OCI-LY1 (cell line): Measurements from ENCODE around the gene FBXO2.

ENCODE experiments used
- H2AFZ ChIP-seq: fragments of 200-600 bp; sonication (generic), shearing (Covaris generic); 2 replicates; pipeline ENCODE4 v1.6.0; 2014; ENCODE audit warnings: antibody characterized with exemption, mild to moderate bottlenecking, low read length
- H3F3A ChIP-seq: fragments of 200-600 bp; sonication (generic), shearing (Covaris generic); 2 replicates; pipeline ENCODE4 v1.6.0; 2014; ENCODE audit warnings: mild to moderate bottlenecking, antibody characterized with exemption, low read length, moderate library complexity; ENCODE audit not compliant: insufficient read depth
- H3K27ac ChIP-seq: fragments of 200-600 bp; sonication (generic); 2 replicates; pipeline ENCODE4 v1.5.1; 2014; ENCODE audit warnings: low read length, mixed run types, mild to moderate bottlenecking, low read depth; ENCODE audit not compliant: poor library complexity, severe bottlenecking
- H3K27me3 ChIP-seq: fragments of 200-600 bp; sonication (generic); 2 replicates; pipeline ENCODE4 v1.6.0; 2014; ENCODE audit warnings: antibody characterized with exemption, mild to moderate bottlenecking, low read length, moderate library complexity; ENCODE audit not compliant: insufficient read depth
- H3K36me3 ChIP-seq: fragments of 200-600 bp; sonication (generic); 2 replicates; pipeline ENCODE4 v1.6.1; 2014; ENCODE audit warnings: mild to moderate bottlenecking, antibody characterized with exemption, low read length, moderate library complexity, mixed read lengths; ENCODE audit not compliant: insufficient read depth
- H3K4me1 ChIP-seq: fragments of 200-600 bp; sonication (generic); 2 replicates; pipeline ENCODE4 v1.5.1; 2014; ENCODE audit warnings: mild to moderate bottlenecking, low read length, moderate library complexity; ENCODE audit not compliant: insufficient read depth, severe bottlenecking
- H3K4me2 ChIP-seq: fragments of 200-600 bp; sonication (generic), shearing (Covaris generic); 2 replicates; pipeline ENCODE4 v1.6.1; 2014; ENCODE audit warnings: low read length
- H3K4me3 ChIP-seq: fragments of 200-600 bp; sonication (generic); 2 replicates; pipeline ENCODE4 v1.5.1; 2014; ENCODE audit warnings: low read length, low read depth, mild to moderate bottlenecking, mixed read lengths; ENCODE audit not compliant: poor library complexity, severe bottlenecking
- H3K79me2 ChIP-seq: fragments of 200-600 bp; shearing (Covaris generic); 2 replicates; pipeline ENCODE4 v1.6.1; 2016; ENCODE audit warnings: mixed run types, low read length, mixed read lengths; ENCODE audit not compliant: insufficient read depth
- H3K9ac ChIP-seq: fragments of 200-600 bp; sonication (generic), shearing (Covaris generic); 2 replicates; pipeline ENCODE4 v1.6.1; 2014; ENCODE audit warnings: mild to moderate bottlenecking, low read length, mixed read lengths
- H3K9me2 ChIP-seq: fragments of 200-600 bp; sonication (generic), shearing (Covaris generic); 2 replicates; pipeline ENCODE4 v1.6.1; 2014; ENCODE audit warnings: low read depth, mild to moderate bottlenecking, low read length, mixed read lengths
- H3K9me3 ChIP-seq: fragments of 200-600 bp; shearing (Covaris generic); 2 replicates; pipeline ENCODE4 v1.6.1; 2014; ENCODE audit warnings: low read length, mixed read lengths
- H4K20me1 ChIP-seq: fragments of 200-600 bp; sonication (generic), shearing (Covaris generic); 2 replicates; pipeline ENCODE4 v1.6.0; 2016; ENCODE audit warnings: mild to moderate bottlenecking, low read length; ENCODE audit not compliant: insufficient read depth
- EZH2 ChIP-seq: fragments of 200-600 bp; sonication (generic), shearing (Covaris generic); IDR thresholded peaks from 2 replicates; pipeline ENCODE4 v1.8.0; 2017; ENCODE audit warnings: borderline replicate concordance, mixed run types, mild to moderate bottlenecking, antibody characterized with exemption, low read length, moderate library complexity, mixed read lengths
- TF ChIP-seq, protein P1 (sequence below): fragments of 200-600 bp; sonication (generic), shearing (Covaris generic); IDR thresholded peaks from 2 replicates; pipeline ENCODE4 v1.5.1; 2017; ENCODE audit warnings: mild to moderate bottlenecking, antibody characterized with exemption, low read length, moderate library complexity, mixed read lengths

The FBXO2 gene

DNA sequence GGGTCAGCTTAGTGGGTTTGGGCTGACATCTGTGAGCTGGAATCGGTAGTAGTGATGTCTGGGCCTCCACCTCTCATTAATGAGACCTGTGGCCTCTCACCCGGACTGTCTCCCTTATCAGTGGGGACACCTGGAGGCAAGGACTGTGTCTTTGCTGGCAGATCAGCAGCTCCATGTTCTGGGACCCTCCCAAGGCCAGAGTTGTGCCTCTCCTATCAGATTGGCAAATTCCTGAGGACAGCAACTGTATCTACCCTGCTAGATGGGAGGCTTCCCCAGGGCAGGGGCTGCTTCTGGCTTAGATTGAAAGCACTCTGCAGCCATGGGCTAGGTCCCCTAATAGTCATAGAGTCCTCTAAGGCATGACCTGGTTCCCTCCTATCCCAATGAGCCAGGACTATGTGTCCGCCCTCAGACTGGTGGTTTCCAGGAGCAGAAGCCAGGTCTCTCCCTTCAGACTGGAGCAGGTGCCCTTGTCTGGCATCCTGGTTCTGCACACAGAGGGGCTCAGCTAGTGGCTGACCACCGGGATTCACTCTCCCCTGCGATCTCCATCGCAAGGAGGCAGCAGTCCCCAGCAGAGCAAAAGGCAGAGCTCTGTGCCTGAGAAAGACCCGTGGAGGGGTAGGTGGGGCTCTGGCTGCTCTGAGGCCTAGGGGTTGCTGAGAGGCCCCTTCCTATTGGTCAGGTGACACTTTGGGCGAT is 43.1 kb upstream of the FBXO2 start:
- Histone ChIP-seq H3K79me2 (no peaks in the 10 kb centered on the region), H4K20me1 (no peaks in the 10 kb centered on the region), H3K9ac (no peak overlapping the region), H3K27ac (no peak overlapping the region), H3K36me3 (no peaks in the 10 kb centered on the region), H3K4me3 (no peak overlapping the region), H3K4me2 (no peak overlapping the region), H3K9me2 (no peaks in the 10 kb centered on the region), H3K4me1 (no peaks in the 10 kb centered on the region), H2AFZ (no peak overlapping the region), H3K27me3 (peaks cover 3% of the 10 kb centered on the region; the same call in 1 of the 2 replicates), H3F3A (no peaks in the 10 kb centered on the region), H3K9me3 (no peaks in the 10 kb centered on the region)
- TF ChIP-seq EZH2, result no peak
- TF ChIP-seq, protein P1, sequence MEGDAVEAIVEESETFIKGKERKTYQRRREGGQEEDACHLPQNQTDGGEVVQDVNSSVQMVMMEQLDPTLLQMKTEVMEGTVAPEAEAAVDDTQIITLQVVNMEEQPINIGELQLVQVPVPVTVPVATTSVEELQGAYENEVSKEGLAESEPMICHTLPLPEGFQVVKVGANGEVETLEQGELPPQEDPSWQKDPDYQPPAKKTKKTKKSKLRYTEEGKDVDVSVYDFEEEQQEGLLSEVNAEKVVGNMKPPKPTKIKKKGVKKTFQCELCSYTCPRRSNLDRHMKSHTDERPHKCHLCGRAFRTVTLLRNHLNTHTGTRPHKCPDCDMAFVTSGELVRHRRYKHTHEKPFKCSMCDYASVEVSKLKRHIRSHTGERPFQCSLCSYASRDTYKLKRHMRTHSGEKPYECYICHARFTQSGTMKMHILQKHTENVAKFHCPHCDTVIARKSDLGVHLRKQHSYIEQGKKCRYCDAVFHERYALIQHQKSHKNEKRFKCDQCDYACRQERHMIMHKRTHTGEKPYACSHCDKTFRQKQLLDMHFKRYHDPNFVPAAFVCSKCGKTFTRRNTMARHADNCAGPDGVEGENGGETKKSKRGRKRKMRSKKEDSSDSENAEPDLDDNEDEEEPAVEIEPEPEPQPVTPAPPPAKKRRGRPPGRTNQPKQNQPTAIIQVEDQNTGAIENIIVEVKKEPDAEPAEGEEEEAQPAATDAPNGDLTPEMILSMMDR, result no peak

DNA sequence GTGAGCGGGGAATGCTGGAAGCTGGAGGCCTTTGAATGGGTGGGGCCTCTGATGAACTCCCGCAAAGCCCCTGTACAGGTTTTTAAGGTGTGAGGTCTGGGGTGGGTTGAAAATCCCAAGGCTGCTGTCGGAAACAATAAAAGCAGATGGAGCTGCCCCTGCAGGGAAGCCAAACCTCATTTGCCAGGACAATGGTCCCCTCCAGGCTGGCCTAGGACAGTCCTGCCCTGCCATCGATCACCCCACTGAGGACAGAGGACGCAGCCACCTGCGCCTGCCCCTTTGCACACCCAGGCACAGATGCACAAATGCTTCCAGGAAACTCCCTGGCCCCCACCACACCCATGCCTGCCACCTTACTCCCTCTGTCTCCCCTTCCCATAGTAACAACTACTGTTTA is 41.6 kb upstream of the FBXO2 start:
- no peak overlapping the region for H3K27ac ChIP-seq
- no peaks in the 10 kb centered on the region for H3K79me2 ChIP-seq
- no peaks in the 10 kb centered on the region for H3K4me1 ChIP-seq
- no peak overlapping the region for H3K4me3 ChIP-seq
- TF ChIP-seq, protein P1, result no peak
- H3K9me2 ChIP-seq, result no peaks in the 10 kb centered on the region
- H3K4me2 ChIP-seq, result no peak overlapping the region
- H4K20me1 ChIP-seq, result no peaks in the 10 kb centered on the region
- H3K36me3 ChIP-seq, result no peaks in the 10 kb centered on the region
- H3K9ac ChIP-seq, result no peak overlapping the region
- H3K9me3 ChIP-seq, result no peaks in the 10 kb centered on the region
- no peak overlapping the region for H2AFZ ChIP-seq
- H3F3A ChIP-seq, result no peaks in the 10 kb centered on the region
- H3K27me3 ChIP-seq, result peaks cover 3% of the 10 kb centered on the region; the same call in 1 of the 2 replicates

DNA sequence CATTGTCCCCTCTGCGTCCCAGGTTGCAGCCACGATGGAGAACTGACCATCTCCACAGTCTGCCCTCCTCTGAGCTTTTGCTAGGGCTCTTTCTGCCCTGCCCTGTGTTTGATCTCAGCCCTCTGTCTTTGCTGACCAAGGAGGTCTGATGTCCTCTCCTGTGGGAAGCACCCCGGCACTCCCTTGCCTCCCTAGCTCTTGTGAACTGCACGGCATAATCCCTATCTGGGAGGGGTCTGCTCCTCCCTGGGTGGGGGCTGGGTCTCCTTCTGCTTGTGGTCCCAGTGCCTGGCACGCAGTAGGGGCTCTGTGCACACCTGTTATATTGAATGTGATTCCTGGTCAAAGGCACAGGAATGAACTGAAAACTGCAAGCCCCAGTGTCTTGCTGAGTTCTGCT is 39.7 kb upstream of the FBXO2 start:
- H4K20me1 ChIP-seq, result no peaks in the 10 kb centered on the region
- no peaks in the 10 kb centered on the region for H3K79me2 ChIP-seq
- no peaks in the 10 kb centered on the region for H3K9me2 ChIP-seq
- TF ChIP-seq, protein P1, result no peak
- TF ChIP-seq EZH2, result no peak
- no peak overlapping the region for H3K9ac ChIP-seq
- no peak overlapping the region for H2AFZ ChIP-seq
- no peak overlapping the region for H3K4me2 ChIP-seq
- H3K36me3 ChIP-seq, result no peaks in the 10 kb centered on the region
- no peaks in the 10 kb centered on the region for H3K4me1 ChIP-seq
- H3K9me3 ChIP-seq, result no peaks in the 10 kb centered on the region
- no peaks in the 10 kb centered on the region for H3F3A ChIP-seq
- no peak overlapping the region for H3K27ac ChIP-seq
- H3K27me3 ChIP-seq, result peaks cover 3% of the 10 kb centered on the region; the same call in 1 of the 2 replicates
- no peak overlapping the region for H3K4me3 ChIP-seq
